Measurements from ENCODE around the gene ASCC3. TPM values are rescaled to one million over a fixed set of nuclear protein-coding genes. Genes with fewer than 3 reads are reported as not detected.

ASCC3 gene
- polyA plus RNA-seq, 1 experiment, result 56.0 TPM

DNA sequence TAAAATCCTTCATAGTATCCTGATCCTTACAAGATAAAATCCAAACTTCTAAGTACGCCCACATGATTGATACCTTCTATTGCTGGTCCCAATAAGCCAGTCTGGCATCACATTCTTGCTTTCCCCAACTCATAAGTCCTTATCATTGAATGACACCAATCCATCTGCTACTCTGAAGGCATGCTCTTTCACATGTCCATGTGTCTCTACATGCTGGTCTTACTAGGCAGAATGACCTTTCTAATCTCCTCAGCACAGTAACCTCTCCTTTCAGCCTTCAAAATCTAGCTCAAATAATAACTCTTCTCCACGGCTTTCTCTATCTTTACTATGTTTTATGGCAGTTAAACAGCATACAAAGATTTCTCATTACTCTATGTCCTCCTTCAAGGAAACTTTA lies 71.1 kb downstream of the ASCC3 start:
- Histone ChIP-seq H3K27ac (ENCODE audit: low read depth, low read length) (no peak overlapping the region), H3K9me3 (ENCODE audit: control insufficient read depth, insufficient read depth, low read length) (no peaks in the 10 kb centered on the region), H3K27me3 (ENCODE audit: control insufficient read depth, insufficient read depth, low read length) (no peaks in the 10 kb centered on the region), H3K4me3 (ENCODE audit: low read depth, low read length) (no peak overlapping the region)
- ChIA-PET POLR2A (no interaction called here), CTCF (no interaction called here)
- TF ChIP-seq CTCF (IDR thresholded peaks at IDR 0.05; ENCODE audit: low read depth, low read length), result no peak
- no peak for DNase-seq (ENCODE audit: low read depth, low spot score)

DNA sequence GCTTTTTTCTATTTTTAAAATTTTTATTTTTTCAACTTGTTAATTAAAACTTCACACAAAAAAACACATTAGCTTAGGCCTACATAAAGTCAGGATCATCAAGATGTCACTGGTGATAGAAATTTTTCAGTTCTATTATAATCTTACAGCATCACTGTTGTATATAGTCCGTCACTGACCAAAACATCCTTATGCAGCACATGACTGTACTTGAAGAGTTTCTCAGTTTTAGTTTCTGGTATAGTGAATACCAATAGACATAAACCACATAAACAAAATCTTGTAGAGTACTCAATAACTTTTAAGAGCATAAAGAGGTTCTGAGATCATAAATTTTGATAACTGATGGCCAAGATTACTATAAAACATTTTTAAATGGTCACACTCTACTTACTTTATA lies 71.8 kb downstream of the ASCC3 start:
- H3K27ac ChIP-seq (ENCODE audit: low read depth, low read length), result no peak overlapping the region
- ChIA-PET POLR2A (no interaction called here), CTCF (no interaction called here)
- H3K27me3 ChIP-seq (ENCODE audit: control insufficient read depth, insufficient read depth, low read length), result no peaks in the 10 kb centered on the region
- DNase-seq (ENCODE audit: low read depth, low spot score), result no peak
- no peak for TF ChIP-seq CTCF (IDR thresholded peaks at IDR 0.05; ENCODE audit: low read depth, low read length)
- no peaks in the 10 kb centered on the region for H3K9me3 ChIP-seq (ENCODE audit: control insufficient read depth, insufficient read depth, low read length)
- H3K4me3 ChIP-seq (ENCODE audit: low read depth, low read length), result no peak overlapping the region

DNA sequence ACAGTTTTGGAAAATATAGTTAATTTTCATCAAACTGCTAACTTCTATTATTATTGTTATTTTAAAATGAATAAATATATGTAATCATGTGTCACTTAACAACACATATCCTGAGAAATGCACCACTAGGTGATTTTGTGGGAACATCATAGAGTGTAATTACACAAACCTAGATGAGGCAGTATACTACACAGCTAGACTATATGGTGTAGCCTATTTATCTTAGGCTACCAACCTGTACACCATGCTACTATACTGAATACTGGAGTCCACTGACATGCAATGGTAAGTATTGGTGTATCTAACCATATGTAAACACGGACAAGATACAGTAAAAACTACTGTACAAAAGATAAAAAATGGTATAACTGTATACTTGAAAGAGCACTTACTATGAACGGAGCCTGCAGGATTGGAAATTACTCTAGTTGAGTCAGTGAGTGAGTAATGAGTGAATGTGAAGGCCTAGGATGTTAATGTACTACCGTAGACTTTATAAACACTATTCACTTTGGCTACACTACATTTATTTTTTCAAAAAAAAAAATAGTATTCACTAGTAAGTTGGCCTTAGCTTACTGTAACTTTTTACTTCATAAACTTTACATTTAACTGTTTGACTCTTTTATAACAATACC lies 72.4 kb downstream of the ASCC3 start:
- CTCF ChIA-PET, result no interaction called here
- no peaks in the 10 kb centered on the region for H3K9me3 ChIP-seq (ENCODE audit: control insufficient read depth, insufficient read depth, low read length)
- no peaks in the 10 kb centered on the region for H3K27me3 ChIP-seq (ENCODE audit: control insufficient read depth, insufficient read depth, low read length)
- DNase-seq (ENCODE audit: low read depth, low spot score), result peak; percentile 26
- H3K4me3 ChIP-seq (ENCODE audit: low read depth, low read length), result no peak overlapping the region
- TF ChIP-seq CTCF (IDR thresholded peaks at IDR 0.05; ENCODE audit: low read depth, low read length), result no peak
- POLR2A ChIA-PET, result no interaction called here
- no peak overlapping the region for H3K27ac ChIP-seq (ENCODE audit: low read depth, low read length)

DNA sequence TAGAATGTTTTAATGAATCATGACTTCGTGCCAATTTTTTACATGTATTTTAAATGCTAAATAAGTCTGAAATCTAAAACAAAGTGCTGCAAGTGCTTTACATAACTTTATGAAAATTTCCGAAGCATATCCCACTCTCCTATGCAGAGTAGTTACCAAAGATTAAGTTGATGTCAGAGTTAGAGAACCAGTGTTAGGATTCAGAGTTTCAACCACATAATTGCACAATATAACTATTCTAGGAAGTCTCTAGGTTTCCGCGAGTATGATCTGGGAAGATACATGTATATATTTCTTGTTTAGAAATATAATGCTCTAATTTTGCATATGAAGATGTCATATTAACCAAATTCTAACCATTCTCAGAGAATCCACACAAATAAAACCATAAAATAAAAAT lies 74.8 kb downstream of the ASCC3 start:
- POLR2A ChIA-PET, result no interaction called here
- no peak for TF ChIP-seq CTCF (IDR thresholded peaks at IDR 0.05; ENCODE audit: low read depth, low read length)
- DNase-seq (ENCODE audit: low read depth, low spot score), result no peak
- Histone ChIP-seq H3K27ac (ENCODE audit: low read depth, low read length) (no peak overlapping the region), H3K27me3 (ENCODE audit: control insufficient read depth, insufficient read depth, low read length) (no peaks in the 10 kb centered on the region), H3K9me3 (ENCODE audit: control insufficient read depth, insufficient read depth, low read length) (no peaks in the 10 kb centered on the region), H3K4me3 (ENCODE audit: low read depth, low read length) (no peak overlapping the region)
- CTCF ChIA-PET, result no interaction called here

DNA sequence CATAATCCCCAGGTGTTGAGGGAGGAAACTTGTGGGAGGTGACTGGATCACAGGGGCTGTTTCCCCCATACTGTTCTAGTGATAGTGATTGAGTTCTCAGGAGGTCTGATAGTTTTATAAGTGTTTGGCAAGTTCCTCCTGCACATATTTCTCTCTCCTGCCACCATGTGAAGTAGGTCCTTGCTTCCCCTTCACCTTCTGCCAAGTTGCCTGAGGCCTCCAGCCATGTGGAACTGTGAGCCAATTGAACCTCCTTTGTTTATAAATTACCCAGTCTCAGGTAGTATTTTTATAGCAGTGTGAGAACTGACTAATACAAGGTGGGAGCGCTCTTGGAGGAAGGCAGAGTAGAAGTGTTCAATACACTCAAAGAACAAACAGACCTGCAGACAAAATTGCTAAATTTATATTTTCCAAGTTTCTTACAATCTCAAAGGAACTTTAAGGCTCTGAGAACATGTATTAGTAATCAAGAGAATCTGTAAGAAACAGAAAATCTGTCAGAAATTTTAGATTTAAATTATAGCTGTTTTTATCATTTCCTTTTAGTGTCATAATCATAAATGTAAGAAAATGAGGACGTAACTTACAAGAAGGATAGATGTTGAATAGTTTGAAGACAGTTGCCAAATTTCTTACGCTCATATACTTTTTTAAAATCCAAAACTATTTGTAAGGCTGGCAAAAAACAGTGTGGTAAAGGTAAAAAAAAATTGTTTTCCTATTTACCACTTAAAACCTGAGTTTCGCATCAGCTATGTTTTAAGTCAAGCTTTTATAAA lies 77.7 kb downstream of the ASCC3 start:
- POLR2A ChIA-PET, result no interaction called here
- H3K4me3 ChIP-seq (ENCODE audit: low read depth, low read length), result no peak overlapping the region
- no peaks in the 10 kb centered on the region for H3K9me3 ChIP-seq (ENCODE audit: control insufficient read depth, insufficient read depth, low read length)
- no peaks in the 10 kb centered on the region for H3K27me3 ChIP-seq (ENCODE audit: control insufficient read depth, insufficient read depth, low read length)
- no peak overlapping the region for H3K27ac ChIP-seq (ENCODE audit: low read depth, low read length)
- no peak for DNase-seq (ENCODE audit: low read depth, low spot score)
- TF ChIP-seq CTCF (IDR thresholded peaks at IDR 0.05; ENCODE audit: low read depth, low read length), result no peak
- CTCF ChIA-PET, result no interaction called here
